GM19324 (cell line): Measurements from ENCODE around the gene RASAL1.
"Not testable (repeated sequence)": the region's sequence is repeated elsewhere in the genome, so short reads cannot be mapped to it uniquely, and the experiment has no call there.

ENCODE experiments used
- ATAC-seq: cut with Tn5 transposase; IDR thresholded peaks from one replicate; pipeline ENCODE4 v1.9.1; 2021; ENCODE audit warnings: mild to moderate bottlenecking, moderate library complexity; ENCODE audit not compliant: unreplicated experiment, low FRiP score

The RASAL1 gene

GRCh38 chr12:113119980-113120669 lies 15.4 kb downstream of the RASAL1 start:
- ATAC-seq, result no peak

DNA sequence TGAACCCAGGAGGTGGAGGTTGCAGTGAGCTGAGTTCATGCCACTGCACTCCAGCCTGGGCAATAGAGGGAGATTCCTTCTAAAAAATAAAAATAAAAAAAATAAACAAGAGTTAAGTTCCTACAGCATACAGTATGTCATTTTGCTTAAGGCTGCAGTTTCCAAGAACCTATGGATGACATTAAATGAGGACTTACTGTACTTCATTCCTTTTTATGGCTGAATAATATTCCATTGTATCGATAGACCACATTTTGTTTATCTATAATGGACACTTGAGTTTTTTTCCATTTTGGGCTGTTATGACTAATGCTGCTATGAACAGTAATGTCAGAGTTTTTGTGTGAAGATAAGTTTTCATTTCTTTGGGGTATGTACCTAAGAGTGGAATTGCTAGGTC lies 17.4 kb downstream of the RASAL1 start:
- ATAC-seq, result no peak

GRCh38 chr12:113117684-113118083 lies 17.9 kb downstream of the RASAL1 start:
- ATAC-seq, result not testable (repeated sequence)

DNA sequence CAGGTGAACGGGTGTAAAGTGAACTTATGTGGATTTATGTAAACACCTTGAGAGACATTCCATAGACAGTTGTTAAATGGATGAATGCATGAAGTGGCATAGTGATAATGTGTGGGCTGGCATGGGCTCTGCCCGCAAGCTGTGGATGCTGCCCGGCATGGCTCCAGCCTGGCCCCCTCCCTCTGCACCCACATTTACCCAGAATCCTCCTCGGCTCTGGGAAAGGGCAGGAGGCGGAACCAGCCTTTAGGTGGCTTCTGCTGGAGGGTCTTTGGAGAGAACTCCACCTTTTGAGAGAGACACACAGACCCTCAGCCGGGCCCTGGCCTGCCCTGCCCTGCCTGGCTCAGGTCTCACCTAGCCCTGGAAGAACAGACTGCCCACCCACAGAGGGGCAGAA lies 18.7 kb downstream of the RASAL1 start:
- no peak for ATAC-seq

GRCh38 chr12:113115455-113116126 lies 20.0 kb downstream of the RASAL1 start:
- ATAC-seq, result no peak

DNA sequence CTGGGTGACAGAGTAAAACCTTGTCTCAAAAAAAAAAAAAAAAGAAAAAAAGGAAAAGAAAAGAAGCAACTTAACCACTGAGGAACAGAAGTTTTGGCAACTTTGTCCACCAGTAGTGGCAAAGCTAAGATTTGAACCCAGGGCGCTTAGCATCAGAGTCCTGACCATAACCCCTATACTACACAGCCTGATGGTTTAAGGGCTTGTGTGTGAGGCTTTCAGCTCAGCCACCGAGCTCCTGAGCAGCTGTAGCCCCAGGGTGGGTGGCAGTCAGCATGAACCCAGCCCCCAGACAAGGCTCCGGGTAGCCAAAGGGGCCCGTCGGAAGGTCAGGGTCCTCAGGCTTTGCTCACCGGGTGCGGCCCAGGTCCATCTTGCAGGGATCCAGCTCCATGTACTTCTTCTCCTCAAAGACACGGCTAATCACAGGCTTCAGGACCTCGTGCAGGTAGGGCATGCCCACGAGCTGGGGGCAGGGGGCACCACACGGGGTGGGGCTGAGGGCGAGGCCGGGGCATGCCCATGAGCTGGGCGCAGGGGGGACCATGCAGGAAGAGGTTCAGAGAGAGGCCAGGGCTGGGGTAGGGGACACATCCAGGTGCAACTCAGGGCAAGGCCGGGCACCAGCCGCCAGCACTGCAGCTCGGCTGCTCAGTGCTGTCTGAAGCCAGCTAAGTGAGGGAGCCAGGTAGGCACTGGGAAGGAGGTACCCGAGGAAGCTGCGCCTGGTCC lies 20.9 kb downstream of the RASAL1 start:
- no peak for ATAC-seq

- ATAC-seq, result no peak
Measured at GRCh38 chr12:113113397-113113796, 22.2 kb downstream of the RASAL1 start.

DNA sequence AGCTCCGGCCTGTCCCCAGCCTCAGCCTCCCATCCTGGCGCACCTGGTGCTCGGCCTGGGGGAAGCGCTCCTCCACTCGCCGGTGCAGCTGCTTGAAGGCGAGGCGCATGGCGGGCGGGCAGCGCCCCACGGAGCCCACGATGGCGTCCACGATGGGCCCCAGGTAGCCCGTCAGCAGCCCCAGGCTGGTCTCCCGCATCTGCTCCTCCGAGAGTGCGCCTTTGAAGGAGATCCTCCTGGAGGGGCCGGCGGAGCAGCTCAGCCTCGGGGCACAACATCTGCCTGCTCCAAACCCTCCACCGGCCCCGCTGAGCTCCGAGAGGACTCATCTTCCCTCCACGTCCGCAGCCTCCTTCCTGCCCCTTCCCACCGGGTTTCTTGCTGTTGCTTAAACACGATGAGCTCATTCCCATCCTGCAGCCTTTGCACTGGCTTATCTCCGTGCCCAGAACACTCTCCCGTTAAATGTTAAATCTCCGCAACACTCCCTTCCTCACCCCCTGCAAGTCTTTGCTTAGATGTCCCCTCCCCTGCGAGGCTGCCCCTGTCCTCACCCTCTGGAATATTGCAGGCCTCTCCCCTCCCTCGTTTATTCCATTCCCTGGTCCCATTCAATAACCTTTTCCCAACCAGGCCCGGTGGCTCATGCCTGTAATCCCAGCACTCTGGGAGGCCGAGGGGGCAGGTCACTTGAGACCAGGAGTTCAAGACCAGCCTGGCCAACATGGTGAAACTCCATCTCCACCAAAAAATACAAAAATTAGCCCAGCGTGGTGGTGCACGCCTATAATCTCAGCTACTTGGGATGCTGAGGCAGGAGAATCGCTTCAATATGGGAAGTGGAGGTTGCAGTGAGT lies 23.3 kb downstream of the RASAL1 start:
- no peak for ATAC-seq

DNA sequence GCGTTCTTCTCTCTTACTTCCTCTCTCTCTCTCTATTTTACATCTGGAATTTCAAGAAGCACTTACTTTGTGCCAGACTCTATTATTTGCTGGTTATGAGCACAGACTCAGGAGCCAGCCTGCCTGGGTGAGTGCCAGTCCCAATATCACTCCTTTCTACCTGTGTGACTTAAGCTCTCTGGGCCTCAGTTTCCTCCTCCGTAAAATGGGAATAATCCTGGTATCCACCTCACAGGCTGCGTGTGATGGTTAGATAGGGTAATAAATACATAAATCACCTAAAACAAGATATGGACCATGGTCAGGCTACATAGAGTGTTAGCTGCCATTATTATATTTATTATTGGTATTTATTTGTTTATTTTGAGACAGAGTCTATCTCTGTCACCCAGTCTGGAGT lies 24.3 kb downstream of the RASAL1 start:
- no peak for ATAC-seq

DNA sequence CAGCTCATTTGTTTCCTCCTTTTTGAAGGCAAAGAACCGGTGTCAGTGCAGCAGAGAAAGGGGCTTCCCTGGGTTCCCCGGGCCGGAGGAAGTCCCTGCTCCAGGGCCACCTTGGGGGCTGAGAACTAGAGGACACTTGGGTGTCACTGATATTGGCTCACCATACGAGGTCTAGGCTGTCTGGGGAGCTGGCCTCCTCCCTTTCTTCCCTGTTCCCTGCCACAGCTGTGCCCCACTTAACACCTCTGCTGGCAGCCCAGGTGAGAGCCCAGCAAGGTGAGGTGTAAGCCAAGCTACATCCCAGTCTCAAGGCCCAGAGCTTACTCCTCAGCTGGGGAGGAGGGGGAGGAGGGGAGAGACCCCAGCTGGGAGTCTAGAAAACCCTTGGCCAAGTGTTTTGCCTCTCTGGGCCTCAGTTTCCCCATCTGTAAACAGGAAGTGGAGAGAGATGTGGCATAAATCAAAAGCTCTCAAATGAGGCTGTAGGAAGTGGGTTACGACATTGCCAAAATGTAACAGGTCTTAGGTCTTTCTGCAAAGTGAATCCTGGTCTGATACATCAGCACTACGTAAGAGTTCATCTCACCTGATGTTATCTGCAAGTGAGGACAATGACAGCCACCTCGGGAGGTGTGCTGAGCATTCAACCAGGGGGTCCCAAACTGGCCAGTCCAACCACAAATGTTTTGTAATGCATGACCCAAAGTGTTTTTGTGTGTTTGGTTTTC lies 25.5 kb downstream of the RASAL1 start:
- ATAC-seq, result no peak

- no peak for ATAC-seq
Measured at GRCh38 chr12:113109360-113109759, 26.2 kb downstream of the RASAL1 start.

- no peak for ATAC-seq
Measured at GRCh38 chr12:113108308-113108707, 27.3 kb downstream of the RASAL1 start.

DNA sequence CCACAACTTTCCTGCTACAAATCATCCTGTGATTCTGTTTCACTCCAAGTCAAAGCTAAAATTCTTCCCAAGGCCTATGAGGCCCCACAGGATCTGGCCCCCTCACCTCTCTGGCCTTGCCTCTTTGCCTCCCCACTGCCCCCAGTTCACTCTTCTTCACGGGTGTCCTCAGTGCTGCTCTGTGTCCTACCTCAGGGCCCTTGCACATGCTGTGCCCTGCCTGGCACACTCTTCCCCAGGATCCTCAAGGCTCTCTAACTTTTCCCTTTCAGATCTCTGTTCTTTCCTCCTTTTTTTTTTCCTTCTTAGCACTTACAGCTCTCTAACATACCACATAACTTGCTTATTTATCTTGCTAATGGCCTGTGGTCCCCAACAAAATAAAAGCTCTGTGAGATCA lies 29.2 kb downstream of the RASAL1 start:
- no peak for ATAC-seq

GRCh38 chr12:113105606-113106271 lies 29.8 kb downstream of the RASAL1 start:
- ATAC-seq, result no peak

GRCh38 chr12:113104953-113105510 lies 30.5 kb downstream of the RASAL1 start:
- ATAC-seq, result no peak

DNA sequence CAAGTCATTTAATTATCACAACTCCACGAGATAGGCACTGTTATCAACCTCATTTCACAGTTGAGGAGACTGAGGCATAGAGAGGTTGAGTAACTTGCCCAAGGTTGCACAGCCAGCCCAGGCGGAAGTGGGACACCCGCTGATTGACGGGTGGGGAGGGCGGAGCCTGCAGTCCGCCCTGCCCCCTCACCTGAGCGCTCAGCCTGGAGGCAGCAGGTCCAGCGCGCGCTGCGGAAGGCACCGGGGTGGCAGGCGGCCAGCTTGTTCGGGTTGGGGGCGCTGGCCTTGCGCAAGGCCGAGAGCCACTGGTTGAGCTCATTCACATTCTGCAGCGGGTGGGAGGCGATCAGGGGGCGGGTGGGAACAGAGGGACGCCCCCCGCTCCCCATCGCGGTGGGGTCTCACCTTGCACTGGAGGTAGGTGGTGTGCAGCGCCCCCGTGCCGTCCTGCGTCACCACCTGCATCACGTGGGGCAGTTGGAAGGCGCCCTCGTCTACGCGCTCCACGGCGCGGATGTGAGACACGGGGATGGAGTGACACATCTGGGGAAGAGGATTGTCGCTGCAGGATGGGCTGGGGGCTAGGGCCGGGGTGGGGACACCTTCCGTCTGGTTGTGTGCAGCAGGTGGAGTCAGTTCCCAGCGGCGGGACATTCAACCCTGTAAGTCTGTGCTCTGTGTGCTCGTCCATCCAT lies 31.7 kb downstream of the RASAL1 start:
- ATAC-seq, result no peak

- no peak for ATAC-seq
Measured at GRCh38 chr12:113102811-113103210, 32.8 kb downstream of the RASAL1 start.

DNA sequence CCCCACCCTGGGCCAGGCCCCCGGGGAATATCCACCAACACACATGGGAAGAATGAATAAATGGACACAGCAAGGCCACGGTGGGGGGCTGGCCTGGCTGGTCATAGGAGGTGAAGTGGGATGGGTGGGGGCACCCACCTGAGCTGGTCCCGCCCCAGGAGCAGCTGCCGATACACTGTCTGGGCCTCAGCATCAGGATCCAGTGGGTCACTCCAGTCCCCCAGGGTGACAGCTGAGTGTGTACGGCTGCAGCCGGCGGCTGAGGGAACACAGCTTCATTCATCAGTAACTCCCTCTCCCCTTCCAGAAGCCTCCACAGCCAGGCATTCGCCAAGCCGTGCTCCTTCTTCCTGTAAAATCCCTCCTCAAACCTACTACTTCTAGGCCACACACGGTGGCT lies 33.8 kb downstream of the RASAL1 start:
- ATAC-seq, result no peak

- ATAC-seq, result no peak
Measured at GRCh38 chr12:113099764-113100163, 35.8 kb downstream of the RASAL1 start.
